ENCODE data around the gene SEBOX.

SEBOX gene

GRCh38 chr17:28313841-28314240, 51.2 kb downstream of the SEBOX start (continued):
- TF ChIP-seq ZNF148 (tag by site-specific recombination; IDR thresholded peaks at IDR 0.05; ENCODE audit: borderline replicate concordance) = no peak
- TF ChIP-seq KLF9 (tag by site-specific recombination; IDR thresholded peaks at IDR 0.05; ENCODE audit: low read depth) = no peak
- TF ChIP-seq ZNF155 (tag by site-specific recombination; IDR thresholded peaks at IDR 0.05) = no peak

All from HEK293 (cell line).